GM23338 (cell line): ENCODE data around the gene ECPAS. TPM values are rescaled to one million over a fixed set of nuclear protein-coding genes. Genes with fewer than 3 reads are reported as not detected.

ENCODE experiments used
- ATAC-seq: fragments of 200-7000 bp; cut with Tn5 transposase; 3 replicates; pipeline ENCODE4 v1.9.1; 2020
- DNase-seq: peaks from one replicate; pipeline ENCODE4 v3.0.0-alpha.2; 2015; ENCODE audit warnings: low spot score
- H2AFZ ChIP-seq: fragments of 200-600 bp; sonication (generic); 2 replicates; pipeline ENCODE4 v1.8.0; 2016; ENCODE audit warnings: antibody characterized with exemption, mild to moderate bottlenecking, moderate library complexity
- H3F3A ChIP-seq: fragments of 200-600 bp; sonication (generic); replicated peaks from 2 replicates; pipeline ENCODE4 v1.8.0; 2017; ENCODE audit warnings: antibody characterized with exemption, mixed run types, low read depth
- H3K27ac ChIP-seq: fragments of 200-600 bp; sonication (generic); 2 replicates; pipeline ENCODE4 v1.6.1; 2016; ENCODE audit warnings: low read depth
- H3K27me3 ChIP-seq: fragments of 200-600 bp; sonication (generic); 2 replicates; pipeline ENCODE4 v1.8.0; 2016; ENCODE audit warnings: mild to moderate bottlenecking, mixed run types, moderate library complexity; ENCODE audit not compliant: insufficient read depth
- H3K36me3 ChIP-seq: fragments of 200-600 bp; sonication (generic); 2 replicates; pipeline ENCODE4 v1.8.0; 2016; ENCODE audit warnings: mild to moderate bottlenecking; ENCODE audit not compliant: insufficient read depth
- H3K4me1 ChIP-seq: fragments of 200-600 bp; sonication (generic); 2 replicates; pipeline ENCODE4 v1.8.0; 2016; ENCODE audit warnings: mild to moderate bottlenecking, moderate library complexity; ENCODE audit not compliant: insufficient read depth
- H3K4me2 ChIP-seq: fragments of 200-600 bp; sonication (generic); 2 replicates; pipeline ENCODE4 v1.7.1; 2017; ENCODE audit warnings: mixed run types
- H3K4me3 ChIP-seq: fragments of 200-600 bp; sonication (generic); 2 replicates; pipeline ENCODE4 v1.6.1; 2016; ENCODE audit warnings: mixed run types
- H3K79me2 ChIP-seq: fragments of 200-600 bp; sonication (generic); replicated peaks from 2 replicates; pipeline ENCODE4 v1.8.0; 2017; ENCODE audit warnings: mild to moderate bottlenecking; ENCODE audit not compliant: insufficient read depth
- H3K9me2 ChIP-seq: fragments of 200-600 bp; sonication (generic); 2 replicates; pipeline ENCODE4 v1.8.0; 2017; ENCODE audit not compliant: insufficient read depth
- H4K20me1 ChIP-seq: fragments of 200-600 bp; sonication (generic); replicated peaks from 2 replicates; pipeline ENCODE4 v1.8.0; 2017; ENCODE audit warnings: mild to moderate bottlenecking; ENCODE audit not compliant: insufficient read depth
- H3K27ac Mint-ChIP-seq: 2 replicates; pipeline ENCODE4 v1.8.0; 2020; ENCODE audit warnings: inconsistent platforms, mild to moderate bottlenecking, moderate library complexity, mixed read lengths
- H3K27me3 Mint-ChIP-seq: 3 replicates; pipeline ENCODE4 v1.8.0; 2022; ENCODE audit warnings: low read depth, mild to moderate bottlenecking, moderate library complexity, mixed read lengths, inconsistent platforms; ENCODE audit not compliant: insufficient read depth, poor library complexity
- H3K36me3 Mint-ChIP-seq: 3 replicates; pipeline ENCODE4 v1.8.0; 2021; ENCODE audit warnings: low read depth, mild to moderate bottlenecking, inconsistent platforms, moderate library complexity, mixed read lengths
- H3K4me1 Mint-ChIP-seq: 3 replicates; pipeline ENCODE4 v1.8.0; 2020; ENCODE audit warnings: mild to moderate bottlenecking, inconsistent platforms, mixed read lengths
- H3K4me3 Mint-ChIP-seq: 3 replicates; pipeline ENCODE4 v1.8.0; 2021; ENCODE audit warnings: moderate library complexity, mild to moderate bottlenecking, inconsistent platforms, mixed read lengths
- H3K9me3 Mint-ChIP-seq: 3 replicates; pipeline ENCODE4 v1.8.0; 2020; ENCODE audit warnings: moderate library complexity, mild to moderate bottlenecking, inconsistent platforms, mixed read lengths
- CREB1 ChIP-seq: fragments of 250-450 bp; sonication (Bioruptor Pico); IDR thresholded peaks from 2 replicates; pipeline ENCODE4 v1.5.0; 2020; ENCODE audit warnings: low read depth, mild to moderate bottlenecking, moderate library complexity
- CTCF ChIP-seq, 2 experiments: fragments of 200-600 bp in 1 of 2; sonication (generic) in 1 of 2; conservative IDR thresholded peaks; 2 replicates each; pipeline versions ENCODE4 v1.5.1 to v1.6.1; 2016 to 2017; ENCODE audit warnings: antibody characterized with exemption in 2 of 2, low read depth in 2 of 2, mild to moderate bottlenecking in 2 of 2, moderate library complexity in 1 of 2
- EZH2 ChIP-seq: fragments of 200-600 bp; sonication (generic); IDR thresholded peaks from one replicate; pipeline ENCODE4 v1.8.0; 2017; ENCODE audit warnings: antibody characterized with exemption, mild to moderate bottlenecking, low read depth; ENCODE audit not compliant: unreplicated experiment
- EZH2phosphoT487 ChIP-seq: fragments of 200-600 bp; sonication (generic); IDR thresholded peaks from one replicate; pipeline ENCODE4 v1.8.1; 2018; ENCODE audit warnings: antibody characterized with exemption; ENCODE audit not compliant: unreplicated experiment
- NANOG ChIP-seq: IDR thresholded peaks from 2 replicates; pipeline ENCODE4 v1.6.1; 2016; ENCODE audit warnings: antibody characterized with exemption, borderline replicate concordance
- POLR2AphosphoS5 ChIP-seq: IDR thresholded peaks from 2 replicates; pipeline ENCODE4 v1.6.1; 2016; ENCODE audit warnings: antibody characterized with exemption, low read depth
- ZNF114 ChIP-seq: fragments of 250-450 bp; sonication (Bioruptor Pico); IDR thresholded peaks from 2 replicates; pipeline ENCODE4 v1.5.0; 2020; ENCODE audit warnings: mild to moderate bottlenecking, moderate library complexity
- ZNF462 ChIP-seq: fragments of 250-450 bp; sonication (Bioruptor Pico); IDR thresholded peaks from 2 replicates; pipeline ENCODE4 v1.5.0; 2020; ENCODE audit warnings: mild to moderate bottlenecking, moderate library complexity
- polyA plus RNA-seq: library from polyadenylated mRNA; unstranded; fragments of >200 nt; fragmentation: Nextera tagmentation; extraction: Ambion mirVana; gene quantifications from 2 replicates; pipeline ENCODE4 v1.2.1, GENCODE V29; 2016
- total RNA-seq: library from RNA; depleted of rRNA; stranded (reverse); fragments of >200 nt; shearing (Covaris generic); gene quantifications from 2 replicates; pipeline ENCODE4 v1.2.3, GENCODE V29; 2014

Gene ECPAS
- total and polyA plus RNA-seq, 2 experiments from 2014 or later: 51.4 to 104 TPM

- TF ChIP-seq ZNF462 (CRISPR knock-in tag) (no peak), CTCF (conservative IDR thresholded peaks at IDR 0.05; ENCODE audit: low read depth in 2 of 2) (no peak), ZNF114 (CRISPR knock-in tag) (no peak), EZH2 (no peak)
Observed at GRCh38 chr9:111414406-111414805, 69.8 kb downstream of the ECPAS start (continued).

GRCh38 chr9:111413996-111414395, 70.2 kb downstream of the ECPAS start:
- no peak overlapping the region for H2AFZ ChIP-seq
- H3K27me3 Mint-ChIP-seq: peaks cover 1% of the 10 kb centered on the region
- H3K9me2 ChIP-seq: no peaks in the 10 kb centered on the region
- H3K4me3 Mint-ChIP-seq: no peak overlapping the region
- H3K36me3 Mint-ChIP-seq: peaks cover 81% of the 10 kb centered on the region
- no peaks in the 10 kb centered on the region; the same call in 1 of the 2 replicates for H4K20me1 ChIP-seq
- no peak overlapping the region for H3K27ac Mint-ChIP-seq
- H3F3A ChIP-seq: no peaks in the 10 kb centered on the region
- H3K4me2 ChIP-seq: no peak overlapping the region
- no peaks in the 10 kb centered on the region for H3K4me1 Mint-ChIP-seq
- ATAC-seq: no peak
- no peaks in the 10 kb centered on the region for H3K9me3 Mint-ChIP-seq
- no peaks in the 10 kb centered on the region for H3K79me2 ChIP-seq
- H3K36me3 ChIP-seq: peaks cover 45% of the 10 kb centered on the region
- no peaks in the 10 kb centered on the region for H3K4me1 ChIP-seq
- no peak for DNase-seq
- H3K27me3 ChIP-seq: no peaks in the 10 kb centered on the region
- no peak overlapping the region for H3K4me3 ChIP-seq
- no peak overlapping the region for H3K27ac ChIP-seq
- TF ChIP-seq ZNF114 (CRISPR knock-in tag) (no peak), NANOG (no peak), ZNF462 (CRISPR knock-in tag) (no peak), EZH2phosphoT487 (no peak), EZH2 (no peak), CREB1 (CRISPR knock-in tag) (no peak), POLR2AphosphoS5 (no peak)
